GM12892 (cell line): Measurements from ENCODE around the gene GZMB.

ENCODE experiments used
- POLR2A ChIP-seq: IDR thresholded peaks from 2 replicates; pipeline ENCODE4 v1.6.1; 2011; ENCODE audit warnings: low read depth, low read length, control low read depth
- POLR2AphosphoS5 ChIP-seq: IDR thresholded peaks from 2 replicates; pipeline ENCODE4 v1.6.1; 2011; ENCODE audit warnings: low read depth, low read length, control low read depth
- TAF1 ChIP-seq: IDR thresholded peaks from 2 replicates; pipeline ENCODE4 v1.6.1; 2011; ENCODE audit warnings: low read depth, mild to moderate bottlenecking, control low read depth, low read length, borderline replicate concordance

- TF ChIP-seq POLR2A (no peak), TAF1 (no peak), POLR2AphosphoS5 (no peak)
These were observed 3.7 kb downstream of the GZMB start for GRCh38 chr14:24630087-24630871.
